ENCODE results near the gene TRPM1. TPM values are rescaled to one million over a fixed set of nuclear protein-coding genes. Genes with fewer than 3 reads are reported as not detected.

Gene TRPM1
- polyA plus RNA-seq, 2 of the 4 experiments (the other 2 are of a cell fraction), result not detected

DNA sequence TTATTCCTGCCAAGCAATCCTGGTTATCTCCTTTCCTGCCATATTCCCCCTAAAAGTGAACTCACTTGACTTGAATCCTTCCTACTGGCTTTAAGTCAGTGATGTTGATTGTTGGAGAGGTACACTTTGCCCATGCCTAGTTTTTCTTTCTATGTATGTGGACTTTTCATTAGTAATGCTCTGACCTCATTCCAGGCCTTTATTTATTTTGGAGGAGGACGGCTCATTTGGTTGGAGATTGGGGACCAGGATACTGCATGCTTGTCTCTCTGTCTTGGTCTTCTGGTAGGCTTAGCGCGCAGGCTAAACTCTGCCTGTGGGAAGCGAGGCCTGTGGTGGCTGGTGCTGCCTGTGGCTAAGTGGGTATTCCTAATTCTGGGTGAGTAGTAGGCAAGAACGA, 81.0 kb downstream of the TRPM1 start:
- no peak for TF ChIP-seq CHD2 (IDR thresholded peaks at IDR 0.05; ENCODE audit: low read length, partially characterized antibody)
- TF ChIP-seq JUNB (IDR thresholded peaks at IDR 0.05), result no peak
- TF ChIP-seq POLR2A (IDR thresholded peaks at IDR 0.05; ENCODE audit: low read length), result no peak
- TF ChIP-seq SREBF2 (IDR thresholded peaks at IDR 0.05), result no peak
- no peak for TF ChIP-seq POLR2AphosphoS2 (conservative IDR thresholded peaks at IDR 0.05; ENCODE audit: low read length)
- TF ChIP-seq KDM5A (IDR thresholded peaks at IDR 0.05), result no peak
- 72% methylated on average over 5 of the region's 5 CpGs for WGBS (ENCODE audit: missing lambda C conversion rate)
- ChIA-PET CTCF (no interaction called here), POLR2A (no interaction called here)
- H3K27ac ChIP-seq, result no peak overlapping the region
- no peak overlapping the region for H3K4me2 ChIP-seq
- DNase-seq (ENCODE audit: low read depth in 1 of 2, low spot score in 1 of 2) (no peak), ATAC-seq (no peak), FAIRE-seq (peak; percentile 54)
- peaks cover 18% of the 10 kb centered on the region for H3K4me1 ChIP-seq
- no peak overlapping the region for H3K4me3 ChIP-seq
- no peaks in the 10 kb centered on the region for H3K9me3 ChIP-seq

- CTCF ChIA-PET, result interaction anchor here (1.1 kb wide), 1 partner anchor 10 kb away, joined by 3 read pairs; no protein-coding TSS in a partner anchor
- no peak overlapping the region for H3K4me3 ChIP-seq
- no peak overlapping the region for H3K27ac ChIP-seq
- no peaks in the 10 kb centered on the region for H3K9me3 ChIP-seq
- WGBS (ENCODE audit: missing lambda C conversion rate), result 54% methylated on average over 3 of the region's 3 CpGs
- peaks cover 17% of the 10 kb centered on the region for H3K4me1 ChIP-seq
- TF ChIP-seq FOXS1 (CRISPR knock-in tag; IDR thresholded peaks at IDR 0.05), result no peak
- no peak for TF ChIP-seq HOXA7 (CRISPR knock-in tag; IDR thresholded peaks at IDR 0.05)
- TF ChIP-seq ZNF302 (CRISPR knock-in tag; IDR thresholded peaks at IDR 0.05), result no peak
- TF ChIP-seq POLR2A (IDR thresholded peaks at IDR 0.05; ENCODE audit: low read length), result no peak
- no peak for TF ChIP-seq HMGXB4 (CRISPR knock-in tag; IDR thresholded peaks at IDR 0.05; ENCODE audit: borderline replicate concordance)
- TF ChIP-seq PHF8 (IDR thresholded peaks at IDR 0.05; ENCODE audit: borderline replicate concordance, low read depth), result no peak
- TF ChIP-seq MAZ (IDR thresholded peaks at IDR 0.05; ENCODE audit: borderline replicate concordance, low read depth, low read length), result no peak
- TF ChIP-seq ZFP36 (IDR thresholded peaks at IDR 0.05; ENCODE audit: borderline replicate concordance, partially characterized antibody), result no peak
- no peak for TF ChIP-seq KDM5A (IDR thresholded peaks at IDR 0.05)
- TF ChIP-seq JUN (IDR thresholded peaks at IDR 0.05), result no peak
- no peak for TF ChIP-seq RFX5 (IDR thresholded peaks at IDR 0.05)
- TF ChIP-seq ZSCAN20 (CRISPR knock-in tag; IDR thresholded peaks at IDR 0.05), result no peak
- no peak for TF ChIP-seq ELK1 (IDR thresholded peaks at IDR 0.05; ENCODE audit: low read depth, low read length)
- TF ChIP-seq HOXB13 (CRISPR knock-in tag; IDR thresholded peaks at IDR 0.05; ENCODE audit: low read depth), result no peak
- TF ChIP-seq FOSB (CRISPR knock-in tag; IDR thresholded peaks at IDR 0.05), result no peak
- no peak for TF ChIP-seq KDM1A (IDR thresholded peaks at IDR 0.05; ENCODE audit: low read depth)
- no peak for TF ChIP-seq HDAC2 (IDR thresholded peaks at IDR 0.05)
- TF ChIP-seq GATA3 (IDR thresholded peaks at IDR 0.05; ENCODE audit: borderline replicate concordance), result no peak
- TF ChIP-seq CHD2 (IDR thresholded peaks at IDR 0.05; ENCODE audit: low read length, partially characterized antibody), result no peak
- DNase-seq (ENCODE audit: low read depth in 1 of 2, low spot score in 1 of 2) (no peak), FAIRE-seq (no peak), ATAC-seq (no peak)
- no peak overlapping the region for H3K4me2 ChIP-seq
- POLR2A ChIA-PET, result no interaction called here
Measured at GRCh38 chr15:31019986-31020385, 81.5 kb downstream of the TRPM1 start.

DNA sequence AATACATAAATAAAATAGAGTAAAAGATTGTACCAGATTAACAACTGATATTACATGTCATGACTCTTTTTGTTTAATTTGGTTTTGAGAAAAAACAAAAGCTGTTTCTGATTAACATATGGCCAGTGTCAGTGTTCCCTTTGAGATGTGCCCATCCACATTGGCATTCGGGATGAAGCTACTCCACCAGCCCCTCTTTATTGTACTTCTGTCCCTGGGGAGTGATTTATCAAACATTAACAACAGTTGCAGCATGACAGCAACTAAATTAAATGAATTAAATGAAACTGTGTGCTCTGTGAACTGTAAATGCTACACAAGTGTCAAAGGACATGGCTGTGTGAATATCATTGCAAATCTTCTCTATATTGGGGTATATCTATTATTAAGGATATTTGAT, 84.2 kb downstream of the TRPM1 start:
- CTCF ChIA-PET, result interaction anchor here (0.7 to 1.2 kb wide), 2 partner anchors 14 to 17 kb away, joined by 3 read pairs; no protein-coding TSS in a partner anchor
- Histone ChIP-seq H3K4me1 (no peaks in the 10 kb centered on the region; the same call in 2 of the 3 replicates), H3K4me2 (no peak overlapping the region), H3K4me3 (no peak overlapping the region), H3K27ac (no peak overlapping the region), H3K9me3 (peaks cover 12% of the 10 kb centered on the region)
- 47% methylated on average over 1 of the region's 1 CpG for WGBS (ENCODE audit: missing lambda C conversion rate)
- DNase-seq (ENCODE audit: low read depth in 1 of 2, low spot score in 1 of 2) (no peak), FAIRE-seq (peak; percentile 28), ATAC-seq (no peak)
- POLR2A ChIA-PET, result no interaction called here
- TF ChIP-seq KDM5A (IDR thresholded peaks at IDR 0.05), result no peak
- no peak for TF ChIP-seq GATA3 (IDR thresholded peaks at IDR 0.05; ENCODE audit: borderline replicate concordance)
- TF ChIP-seq, protein P1, sequence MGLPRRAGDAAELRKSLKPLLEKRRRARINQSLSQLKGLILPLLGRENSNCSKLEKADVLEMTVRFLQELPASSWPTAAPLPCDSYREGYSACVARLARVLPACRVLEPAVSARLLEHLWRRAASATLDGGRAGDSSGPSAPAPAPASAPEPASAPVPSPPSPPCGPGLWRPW (IDR thresholded peaks at IDR 0.05), result no peak
- TF ChIP-seq BCL3 (IDR thresholded peaks at IDR 0.05), result no peak
- no peak for TF ChIP-seq JUN (IDR thresholded peaks at IDR 0.05)
- no peak for TF ChIP-seq MAFK (IDR thresholded peaks at IDR 0.05; ENCODE audit: partially characterized antibody)
- no peak for TF ChIP-seq CBX8 (IDR thresholded peaks at IDR 0.05)
- TF ChIP-seq TFCP2L1 (CRISPR knock-in tag; IDR thresholded peaks at IDR 0.05), result no peak
- TF ChIP-seq, protein P2, sequence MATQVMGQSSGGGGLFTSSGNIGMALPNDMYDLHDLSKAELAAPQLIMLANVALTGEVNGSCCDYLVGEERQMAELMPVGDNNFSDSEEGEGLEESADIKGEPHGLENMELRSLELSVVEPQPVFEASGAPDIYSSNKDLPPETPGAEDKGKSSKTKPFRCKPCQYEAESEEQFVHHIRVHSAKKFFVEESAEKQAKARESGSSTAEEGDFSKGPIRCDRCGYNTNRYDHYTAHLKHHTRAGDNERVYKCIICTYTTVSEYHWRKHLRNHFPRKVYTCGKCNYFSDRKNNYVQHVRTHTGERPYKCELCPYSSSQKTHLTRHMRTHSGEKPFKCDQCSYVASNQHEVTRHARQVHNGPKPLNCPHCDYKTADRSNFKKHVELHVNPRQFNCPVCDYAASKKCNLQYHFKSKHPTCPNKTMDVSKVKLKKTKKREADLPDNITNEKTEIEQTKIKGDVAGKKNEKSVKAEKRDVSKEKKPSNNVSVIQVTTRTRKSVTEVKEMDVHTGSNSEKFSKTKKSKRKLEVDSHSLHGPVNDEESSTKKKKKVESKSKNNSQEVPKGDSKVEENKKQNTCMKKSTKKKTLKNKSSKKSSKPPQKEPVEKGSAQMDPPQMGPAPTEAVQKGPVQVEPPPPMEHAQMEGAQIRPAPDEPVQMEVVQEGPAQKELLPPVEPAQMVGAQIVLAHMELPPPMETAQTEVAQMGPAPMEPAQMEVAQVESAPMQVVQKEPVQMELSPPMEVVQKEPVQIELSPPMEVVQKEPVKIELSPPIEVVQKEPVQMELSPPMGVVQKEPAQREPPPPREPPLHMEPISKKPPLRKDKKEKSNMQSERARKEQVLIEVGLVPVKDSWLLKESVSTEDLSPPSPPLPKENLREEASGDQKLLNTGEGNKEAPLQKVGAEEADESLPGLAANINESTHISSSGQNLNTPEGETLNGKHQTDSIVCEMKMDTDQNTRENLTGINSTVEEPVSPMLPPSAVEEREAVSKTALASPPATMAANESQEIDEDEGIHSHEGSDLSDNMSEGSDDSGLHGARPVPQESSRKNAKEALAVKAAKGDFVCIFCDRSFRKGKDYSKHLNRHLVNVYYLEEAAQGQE (IDR thresholded peaks at IDR 0.05), result no peak
